DMS53 treated with DMSO at 0.1 percent for 48 hours (cell line): ENCODE results near the gene MYO1G.

ENCODE experiments used
- DNase-seq: peaks from one replicate; lab custom pipeline; 2025; ENCODE audit not compliant: unreplicated experiment; lab: John Stamatoyannopoulos, UW

Gene MYO1G

DNA sequence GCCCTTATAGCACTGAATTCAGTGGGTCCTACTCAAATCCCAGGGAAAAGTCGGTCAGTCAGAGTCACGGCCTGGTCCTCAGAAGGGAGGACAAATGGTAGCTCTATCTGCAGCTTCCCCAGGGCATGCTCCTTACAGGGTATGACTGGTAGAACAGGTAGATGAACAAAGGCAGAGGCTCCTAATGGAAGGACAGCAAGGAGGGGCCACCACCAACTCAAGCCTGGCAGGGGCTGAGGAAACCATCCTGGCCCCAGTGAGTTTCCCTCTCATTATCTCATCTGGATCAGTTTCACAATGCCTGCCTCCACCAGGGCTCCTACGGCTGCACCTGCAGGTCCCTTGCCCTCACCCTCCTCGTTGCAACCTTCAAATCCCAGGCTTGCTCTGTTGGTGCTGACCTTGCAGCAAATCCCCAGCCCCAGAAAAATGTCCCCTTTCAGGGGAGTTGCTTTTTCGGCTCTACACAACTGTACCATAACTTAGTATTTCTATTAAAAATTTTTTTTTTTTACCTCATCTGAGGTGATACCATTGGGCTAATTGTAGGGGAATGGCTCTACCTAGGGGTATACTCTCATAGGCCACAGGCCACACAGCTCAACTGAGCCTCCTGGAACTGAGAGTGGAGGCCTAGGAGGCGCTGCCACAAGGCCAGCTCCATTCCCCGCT, 2.4 kb upstream of the MYO1G start:
- no peak for DNase-seq

DNA sequence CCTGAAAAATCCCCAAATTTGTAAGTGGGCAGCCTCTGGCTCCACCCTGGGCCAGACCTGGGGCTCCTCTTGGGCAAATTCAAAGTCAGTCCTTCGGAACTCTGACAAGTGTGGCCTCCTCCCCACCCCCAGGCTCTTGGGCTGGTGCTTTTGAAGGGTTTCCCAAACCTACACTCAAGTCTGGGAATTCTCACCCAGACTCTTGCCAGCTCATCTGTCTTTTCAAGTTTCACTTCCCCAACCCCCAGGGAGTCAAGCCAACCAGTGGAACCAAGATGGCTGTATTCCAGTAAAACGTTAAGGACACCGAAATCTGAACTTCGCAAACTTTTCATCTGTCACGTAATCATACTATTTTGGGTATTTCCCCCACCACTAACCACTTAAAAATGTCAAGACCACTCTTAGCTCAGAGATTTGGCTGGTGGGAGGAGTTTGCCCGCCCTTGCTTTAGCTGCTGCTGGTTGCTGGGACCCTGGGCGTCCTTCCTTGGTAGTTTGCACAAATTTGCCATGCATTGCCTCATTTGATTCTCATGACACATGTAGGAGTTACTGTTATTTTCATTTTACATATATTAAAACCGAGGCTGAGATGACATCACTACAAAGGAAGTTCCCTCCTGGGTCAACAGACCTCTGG, 1.7 kb upstream of the MYO1G start:
- DNase-seq: no peak

DNA sequence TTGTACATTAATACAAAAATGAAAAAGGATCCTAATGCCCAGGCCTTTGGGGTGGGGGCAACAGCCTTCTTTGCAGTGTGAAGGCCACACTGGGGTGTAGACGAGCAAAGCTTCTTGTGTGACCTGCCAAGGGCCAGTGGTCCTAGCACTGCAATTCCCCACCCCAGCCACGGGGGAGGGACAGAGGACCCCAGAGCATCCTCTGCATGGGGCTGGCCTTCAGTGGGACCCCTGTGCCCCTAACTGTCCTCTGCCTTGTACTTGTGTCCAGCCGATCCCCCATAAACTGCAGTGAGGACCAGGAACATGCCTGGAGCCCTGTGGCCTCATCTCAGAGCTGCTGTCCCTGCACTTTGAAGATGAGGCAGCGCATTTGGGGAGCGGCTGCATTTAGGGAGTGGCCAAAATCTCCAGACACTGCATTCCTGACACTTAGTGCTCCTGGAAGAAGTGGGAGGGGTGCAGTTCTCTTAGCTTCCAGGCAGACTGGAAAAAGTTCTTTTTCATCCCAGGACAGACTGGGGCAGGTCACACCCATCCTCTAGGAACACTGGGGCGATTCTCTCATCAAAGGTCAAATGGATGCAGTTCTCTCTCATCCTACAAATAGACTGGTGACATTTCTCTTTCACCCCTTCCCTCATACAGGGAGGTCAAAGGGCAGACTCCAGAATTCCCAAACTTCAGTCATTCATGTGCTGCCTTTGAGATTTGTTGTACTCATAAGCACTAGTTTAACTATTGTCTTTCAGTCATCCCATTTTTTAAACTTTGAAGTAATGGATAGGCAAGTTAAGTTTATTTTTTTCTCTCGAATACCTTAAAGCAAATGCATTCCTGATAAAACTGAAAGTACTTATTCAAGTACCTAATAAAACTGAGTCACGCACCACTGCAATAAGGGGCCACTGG, 922 bp upstream of the MYO1G start:
- no peak for DNase-seq

DNA sequence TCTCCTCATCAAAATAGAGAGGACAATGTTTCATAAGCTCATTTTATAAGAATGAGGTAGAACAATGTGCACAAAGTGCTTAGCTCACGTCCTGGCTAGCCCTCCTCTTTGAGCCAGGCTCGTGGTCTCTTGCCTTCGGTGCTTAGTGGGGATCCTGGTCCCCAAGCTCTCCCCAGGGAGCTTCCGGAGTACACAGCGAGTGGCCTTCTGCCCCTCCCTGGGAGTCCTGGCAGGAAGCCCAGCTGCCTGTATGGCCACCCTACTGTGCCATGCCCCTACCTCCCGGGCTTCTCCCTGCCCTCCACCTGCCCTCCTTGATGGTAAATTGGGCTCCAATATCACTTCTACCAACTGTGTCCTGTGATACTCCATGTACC, 868 bp downstream of the MYO1G start:
- DNase-seq: no peak

DNA sequence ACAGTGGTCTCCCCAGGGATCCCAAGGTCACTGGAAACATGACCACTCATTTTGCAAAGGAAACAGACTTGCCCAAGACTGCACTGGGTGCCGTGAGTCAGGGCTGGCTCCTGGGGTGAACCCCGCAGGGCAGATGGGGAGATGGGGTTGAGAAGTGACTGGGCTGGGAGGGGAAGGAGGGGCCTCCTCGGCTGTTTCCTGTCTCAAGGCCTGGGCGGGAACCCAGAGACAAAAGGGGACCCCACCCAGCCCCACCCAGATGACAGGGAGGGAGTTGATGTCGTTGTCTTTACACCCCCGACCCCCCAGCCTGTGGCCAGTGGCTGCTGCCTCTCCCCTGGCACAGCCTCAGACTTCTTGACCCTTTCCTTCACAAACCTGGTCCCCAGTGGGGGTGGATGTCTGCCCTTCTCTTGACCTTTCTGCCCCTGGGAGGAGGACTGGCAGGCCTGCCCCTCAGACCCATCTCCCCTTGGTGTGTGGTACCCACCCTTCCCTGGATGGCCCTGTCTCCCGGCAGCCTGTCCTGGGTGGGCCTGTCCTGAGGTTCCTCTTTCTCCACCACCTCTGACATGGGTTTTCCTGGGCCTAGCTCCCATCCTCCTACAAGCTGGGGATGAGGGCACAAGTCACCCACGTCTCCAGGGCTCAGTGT, 1.4 kb downstream of the MYO1G start:
- no peak for DNase-seq

DNA sequence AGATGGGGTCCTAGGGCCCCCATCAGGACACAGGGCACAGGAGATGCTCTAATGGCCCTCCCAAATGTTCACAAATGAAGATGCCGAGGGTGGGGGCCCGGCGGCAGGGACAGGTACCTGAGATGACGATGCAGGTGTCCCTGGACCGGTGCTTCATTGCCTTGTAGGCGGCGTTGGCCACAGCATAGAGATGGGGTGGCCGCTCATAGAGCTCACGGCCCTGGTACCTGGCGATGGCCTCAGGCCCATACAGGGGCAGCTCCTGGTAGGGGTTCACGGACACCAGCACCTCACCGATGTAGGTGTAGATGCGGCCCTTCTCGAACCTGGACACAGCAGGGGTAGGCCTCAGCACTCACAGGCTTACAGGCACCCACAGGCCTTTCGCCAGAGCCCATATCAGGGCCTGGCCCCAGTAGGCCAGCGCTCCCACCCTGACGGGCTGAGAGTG, 2.0 kb downstream of the MYO1G start:
- DNase-seq: no peak

DNA sequence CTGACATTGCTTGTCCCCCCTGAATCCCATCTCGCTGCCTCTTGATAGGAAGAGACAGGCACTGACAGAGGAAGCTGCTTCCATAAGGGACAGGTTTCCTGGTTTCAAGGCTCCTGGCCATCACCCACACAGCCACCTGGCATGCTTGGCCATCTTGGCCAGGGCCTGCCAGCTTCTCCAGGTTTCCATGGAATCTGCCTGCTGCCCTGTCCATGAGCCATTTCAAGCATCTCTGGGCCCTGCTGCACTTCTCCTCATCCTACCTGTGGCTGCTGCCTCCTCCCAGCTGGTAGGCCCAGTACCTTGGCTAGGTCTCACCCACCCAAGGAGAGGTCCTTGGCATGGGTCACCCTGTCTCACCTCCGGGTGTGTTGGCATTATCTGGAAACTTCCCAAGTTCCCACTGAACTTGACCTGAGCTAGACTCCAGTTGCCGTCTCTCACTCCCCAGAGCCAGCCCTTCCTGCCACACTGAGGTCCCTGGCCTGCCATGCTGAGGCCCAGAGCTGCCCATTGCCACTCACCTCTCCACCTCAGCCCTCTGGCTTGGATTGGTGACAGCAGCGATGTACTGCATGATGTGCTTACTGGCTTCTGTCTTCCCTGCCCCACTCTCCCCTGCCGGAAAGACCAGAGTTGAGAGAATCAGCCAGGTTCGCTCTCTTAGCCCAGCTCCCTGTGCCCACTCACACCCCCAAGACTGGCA, 2.6 kb downstream of the MYO1G start:
- no peak for DNase-seq

DNA sequence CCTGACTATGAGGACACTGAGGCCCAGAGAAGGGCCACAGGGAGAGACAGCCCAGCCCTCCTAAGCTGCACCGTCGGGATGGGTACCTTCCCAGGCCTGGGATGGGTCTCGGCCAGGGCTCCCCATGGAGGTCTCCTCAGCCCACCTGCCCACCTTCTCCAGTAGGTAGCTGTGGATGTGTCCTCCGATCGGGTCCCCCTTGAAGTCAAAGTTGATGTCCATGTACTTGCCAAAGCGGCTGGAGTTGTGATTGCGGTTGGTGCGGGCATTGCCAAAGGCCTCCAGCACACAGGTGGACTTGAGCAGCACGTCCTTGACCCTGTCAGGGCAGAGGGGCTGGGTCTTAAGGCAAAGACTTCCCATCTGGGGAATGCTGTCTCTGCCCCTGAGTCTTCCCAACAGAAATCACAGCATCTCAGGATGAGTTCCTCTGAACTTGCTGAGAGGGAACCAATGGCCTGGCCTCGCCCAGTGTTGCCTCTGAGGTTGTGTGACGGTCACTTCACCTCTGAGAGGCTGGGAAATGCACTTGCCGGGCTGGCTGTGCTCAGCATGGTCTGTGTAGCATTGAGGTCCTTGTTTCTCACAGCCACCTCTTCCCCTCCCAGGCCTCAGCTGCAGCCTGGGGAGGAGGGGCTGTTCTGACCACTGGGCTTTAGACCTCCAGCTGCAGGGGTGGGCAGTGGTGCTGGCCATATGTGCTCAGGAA, 3.3 kb downstream of the MYO1G start:
- no peak for DNase-seq

DNA sequence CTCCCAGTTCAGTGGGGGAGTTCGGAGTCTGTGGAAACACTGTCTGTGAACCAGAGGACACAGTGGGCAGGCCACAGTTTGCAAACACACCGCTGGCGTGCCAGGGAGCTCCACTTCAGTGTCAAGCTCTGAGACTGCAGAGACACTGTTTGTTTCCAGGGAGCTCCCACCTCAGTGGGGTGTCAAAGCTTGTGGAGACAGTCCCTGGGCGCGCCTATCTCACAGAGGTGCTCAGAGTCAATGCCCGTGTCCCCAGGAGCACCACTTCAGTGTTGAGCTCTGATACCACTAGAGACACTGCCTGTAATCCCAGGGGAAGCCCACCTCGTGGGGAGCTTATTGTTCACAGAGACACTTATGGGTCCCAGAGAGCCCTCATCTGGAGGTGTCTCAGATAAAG, 4.3 kb downstream of the MYO1G start:
- DNase-seq: no peak

DNA sequence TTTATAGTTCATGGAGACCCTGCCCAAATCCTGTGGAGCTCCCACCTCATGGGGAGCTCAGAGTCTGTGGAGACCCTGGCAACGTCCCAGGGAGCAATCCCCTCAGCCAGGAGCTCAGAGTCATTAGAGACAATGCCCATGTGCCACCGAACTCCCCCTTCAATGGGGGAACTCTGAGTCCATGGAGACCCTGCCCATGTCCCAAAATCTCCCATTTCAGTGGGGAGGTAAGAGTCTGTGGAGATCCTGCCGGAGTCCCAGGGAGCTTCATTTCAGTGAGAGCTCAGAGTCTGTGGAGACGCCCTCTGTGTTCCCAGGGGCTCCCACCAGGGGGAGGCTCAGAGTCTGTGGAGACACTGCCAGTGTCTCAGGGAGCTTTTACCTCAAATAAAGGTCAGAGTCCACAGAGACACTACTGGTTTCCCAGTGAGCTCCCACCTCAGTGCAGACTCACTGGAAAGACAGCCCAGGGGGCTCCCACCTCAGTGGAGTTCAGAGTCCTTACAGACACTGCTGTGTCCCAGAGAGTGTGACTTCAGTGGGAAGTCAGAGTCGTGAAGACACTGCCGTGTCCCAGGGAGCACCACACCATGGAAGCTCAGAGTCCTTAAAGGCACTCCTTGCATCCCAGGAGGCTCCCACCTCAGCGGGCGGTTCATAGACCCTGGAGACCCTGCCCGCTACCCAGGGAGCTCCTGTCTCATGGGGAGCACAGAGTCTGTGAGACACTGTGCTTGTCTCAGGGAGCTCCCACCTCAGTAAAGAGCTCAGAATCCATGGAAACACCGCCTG, 5.0 kb downstream of the MYO1G start:
- no peak for DNase-seq

DNA sequence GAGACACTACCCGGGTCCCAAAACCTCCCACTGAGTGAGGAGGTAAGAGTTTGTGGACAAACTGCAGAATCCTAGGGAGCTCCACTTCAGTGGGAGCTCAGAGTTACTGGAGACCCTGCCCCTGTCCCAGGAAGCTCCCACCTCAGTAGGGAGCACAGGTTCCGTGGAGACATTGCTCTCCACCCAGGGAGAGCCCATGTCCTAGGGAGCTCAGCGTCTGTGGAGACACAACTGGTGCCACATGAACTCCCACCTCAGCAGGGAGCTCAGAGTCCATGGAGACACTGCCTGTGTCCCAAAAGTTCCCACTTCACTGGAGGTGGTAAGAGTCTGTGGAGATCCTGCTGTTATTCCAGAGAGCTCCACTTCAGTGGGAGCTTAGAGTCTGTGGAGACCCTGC, 6.3 kb downstream of the MYO1G start:
- no peak for DNase-seq

DNA sequence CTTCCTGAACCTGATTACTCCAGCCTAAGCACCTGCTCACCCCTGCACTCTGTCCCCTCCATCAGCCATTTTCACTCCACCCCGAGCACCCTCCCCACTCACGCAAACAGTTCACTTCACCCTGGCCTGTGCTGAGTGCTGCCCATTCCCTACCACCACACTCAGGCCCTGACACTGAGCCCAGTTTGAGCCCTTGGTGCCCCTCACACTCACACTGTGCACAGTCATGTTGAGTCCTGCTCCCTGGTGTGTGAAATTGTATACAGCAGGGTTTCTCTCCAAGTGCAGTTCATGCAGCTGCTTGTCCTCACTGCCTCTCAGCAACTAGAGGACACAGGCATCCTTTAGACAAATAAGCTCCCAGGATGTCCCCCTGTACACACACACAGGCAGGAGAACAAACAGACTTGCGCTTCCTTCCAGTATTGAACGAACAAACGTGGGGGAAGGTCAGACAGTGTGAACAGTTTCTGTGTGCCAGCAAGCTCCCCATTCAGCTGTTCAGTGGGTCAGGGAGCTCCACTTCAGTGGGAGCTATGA, 6.8 kb downstream of the MYO1G start:
- DNase-seq: peak; percentile 27

DNA sequence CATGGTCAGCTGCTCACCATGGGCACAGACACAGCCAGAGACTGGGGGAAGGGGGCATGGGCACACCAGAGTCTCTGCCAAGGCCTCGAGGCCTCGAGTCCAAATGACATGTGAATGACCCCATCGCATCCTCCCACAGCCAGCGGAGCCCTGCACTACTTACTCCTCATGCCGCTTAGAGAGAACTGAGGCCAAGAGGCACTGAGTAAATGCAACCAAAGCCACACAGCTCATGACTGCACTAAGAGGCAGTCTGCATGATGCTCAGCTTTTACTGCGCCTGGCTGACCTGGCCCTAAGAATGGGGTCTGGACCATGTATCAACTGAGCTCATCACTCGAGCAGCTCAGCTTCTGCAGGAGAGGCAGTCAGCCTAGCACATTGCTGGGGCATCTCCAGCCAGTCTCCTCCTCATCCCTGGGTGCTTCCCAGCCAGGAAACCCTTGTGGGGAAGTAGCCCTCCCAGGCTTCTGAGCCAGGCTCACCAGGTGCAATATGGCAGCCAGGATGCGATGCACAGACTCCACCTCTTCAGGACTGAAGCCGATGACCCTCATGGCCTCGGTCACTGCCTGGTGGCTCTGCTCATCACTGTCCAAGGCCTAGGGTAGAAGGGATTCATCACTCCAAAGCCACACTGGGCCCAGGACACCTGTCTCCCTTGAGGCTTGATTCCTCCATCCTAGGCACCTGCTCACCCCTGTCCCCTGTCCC, 7.5 kb downstream of the MYO1G start:
- no peak for DNase-seq

DNA sequence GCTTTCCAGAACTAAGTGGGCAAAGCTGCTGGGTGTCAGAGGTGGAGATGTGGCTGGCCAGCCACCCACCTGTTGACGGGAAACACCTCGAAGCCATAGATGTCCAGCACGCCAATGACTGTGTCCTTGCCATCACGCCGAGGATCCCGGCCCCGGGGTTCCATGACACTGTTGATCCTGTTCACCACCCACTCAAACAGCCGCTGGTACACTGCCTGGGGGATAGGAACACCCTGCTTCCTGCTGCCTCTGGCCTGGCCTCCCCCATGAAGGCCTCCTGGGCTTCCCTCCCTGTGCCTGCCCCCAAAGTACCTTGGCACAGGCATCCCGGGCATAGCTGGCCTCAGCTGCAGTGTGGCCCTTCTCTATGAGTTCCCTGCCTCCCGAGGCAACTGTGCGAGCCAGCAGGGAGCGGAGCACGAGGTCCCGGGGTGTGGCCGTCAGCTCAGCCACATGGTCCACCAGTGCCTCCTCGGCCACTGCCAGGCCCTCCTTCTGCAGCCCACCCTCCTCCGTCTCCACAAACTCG, 8.2 kb downstream of the MYO1G start:
- no peak for DNase-seq

DNA sequence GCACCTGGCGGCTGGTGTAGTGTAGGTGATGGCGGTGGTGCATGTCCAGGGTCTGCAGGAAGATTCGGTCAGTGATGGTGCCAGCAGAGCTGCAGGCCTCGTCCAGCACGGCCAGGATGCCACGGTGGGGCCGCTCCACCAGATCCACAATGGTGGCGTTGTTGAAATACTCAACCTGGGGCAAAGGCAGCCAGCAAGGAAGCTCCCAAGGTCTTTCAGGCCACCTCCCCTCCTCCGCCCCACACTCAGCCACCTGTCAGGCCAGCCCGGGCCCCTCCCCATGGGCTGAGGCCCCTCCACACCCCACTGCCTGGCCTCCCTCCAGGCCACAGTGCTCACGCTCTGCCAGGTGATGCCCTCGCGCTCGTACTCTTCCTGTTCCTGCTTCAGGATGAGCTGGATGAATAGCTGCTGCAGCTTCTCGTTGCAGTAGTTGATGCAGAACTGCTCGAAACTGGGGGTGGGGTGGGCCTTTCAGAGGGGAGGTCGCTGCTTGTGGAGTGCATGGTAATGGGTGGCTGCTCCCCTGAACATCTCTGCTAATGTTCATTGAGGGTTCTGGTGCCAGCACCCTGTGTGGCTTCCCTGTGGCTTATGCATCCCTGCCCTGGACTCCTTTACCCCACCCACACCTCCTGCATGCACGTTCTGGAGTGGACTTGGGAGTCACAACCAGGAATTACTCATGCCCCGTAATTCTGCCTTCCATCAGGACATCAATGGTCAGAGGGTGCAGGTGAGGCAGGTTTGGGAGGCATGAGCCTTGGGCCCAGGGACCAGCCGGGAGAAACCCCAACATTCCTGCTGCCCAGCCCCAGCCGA, 8.9 kb downstream of the MYO1G start:
- no peak for DNase-seq

DNA sequence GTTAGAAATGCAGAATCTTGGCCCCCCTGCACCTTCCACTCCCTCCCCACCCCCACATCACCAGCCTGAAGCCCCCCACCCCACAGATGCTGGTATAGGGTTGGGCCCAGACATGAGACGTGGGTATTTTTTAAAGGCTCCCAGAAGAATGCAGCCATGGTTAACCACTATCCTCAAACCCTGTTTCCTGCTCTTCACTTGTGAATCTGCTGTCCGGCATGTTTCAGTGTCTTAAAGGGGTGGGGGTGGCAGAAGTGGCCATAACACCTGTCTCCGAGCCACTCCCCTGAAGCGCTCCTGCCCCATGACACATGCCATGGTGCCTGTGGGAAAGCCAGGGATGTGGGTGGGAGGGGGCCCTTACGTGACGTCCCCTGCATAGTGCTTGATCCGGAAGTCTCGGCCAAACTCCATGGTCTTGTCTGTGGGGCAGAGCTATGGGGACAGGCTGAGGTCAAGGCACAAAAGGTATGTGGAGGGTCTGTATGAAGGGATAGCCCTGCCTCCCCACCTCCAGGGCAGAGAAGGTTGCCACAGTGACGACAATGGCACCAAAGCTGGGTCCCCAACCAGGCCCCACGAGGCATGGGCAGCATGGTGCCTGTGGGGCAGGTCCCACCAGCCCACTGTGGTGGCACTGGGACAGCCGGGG, 9.6 kb downstream of the MYO1G start:
- no peak for DNase-seq
